ENCODE measurements around the gene KIAA1191.
A peak's percentile ranks its signal among the peaks of the same experiment; 100 is the strongest.
"Not testable (repeated sequence)": the region's sequence is repeated elsewhere in the genome, so short reads cannot be mapped to it uniquely, and the experiment has no call there.

KIAA1191 gene, protein sequence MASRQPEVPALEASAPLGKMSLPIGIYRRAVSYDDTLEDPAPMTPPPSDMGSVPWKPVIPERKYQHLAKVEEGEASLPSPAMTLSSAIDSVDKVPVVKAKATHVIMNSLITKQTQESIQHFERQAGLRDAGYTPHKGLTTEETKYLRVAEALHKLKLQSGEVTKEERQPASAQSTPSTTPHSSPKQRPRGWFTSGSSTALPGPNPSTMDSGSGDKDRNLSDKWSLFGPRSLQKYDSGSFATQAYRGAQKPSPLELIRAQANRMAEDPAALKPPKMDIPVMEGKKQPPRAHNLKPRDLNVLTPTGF

GRCh38 chr5:176361437-176362232, at the start of gene KIAA1191:
Gene KIAA1191 (minus strand): TSS chr5:176361764. CDS start chr5:176359508, 2,256 bp downstream.
- peak; percentile 84 to 86 for DNase-seq

- no peak for DNase-seq
Measured at GRCh38 chr5:176410486-176411180, 49.1 kb upstream of the KIAA1191 start.

GRCh38 chr5:176409765-176410164, 48.2 kb upstream of the KIAA1191 start:
- DNase-seq: no peak

- DNase-seq: no peak
Measured at GRCh38 chr5:176408590-176408989, 47.0 kb upstream of the KIAA1191 start.

DNA sequence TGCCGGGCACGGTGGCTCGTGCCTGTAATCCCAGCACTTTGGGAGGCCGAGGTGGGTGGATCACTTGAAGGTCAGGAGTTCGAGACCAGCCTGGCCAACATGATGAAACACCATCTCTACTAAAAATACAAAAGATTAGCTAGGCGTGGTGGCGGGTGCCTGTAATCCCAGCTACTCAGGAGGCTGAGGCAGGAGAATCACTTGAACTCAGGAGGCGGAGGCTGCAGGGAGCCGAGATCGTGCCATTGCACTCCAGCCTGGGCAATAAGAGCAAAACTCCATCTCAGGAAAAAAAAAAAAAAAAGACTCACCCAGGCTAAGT, 46.6 kb upstream of the KIAA1191 start:
- not testable (repeated sequence) for DNase-seq

DNA sequence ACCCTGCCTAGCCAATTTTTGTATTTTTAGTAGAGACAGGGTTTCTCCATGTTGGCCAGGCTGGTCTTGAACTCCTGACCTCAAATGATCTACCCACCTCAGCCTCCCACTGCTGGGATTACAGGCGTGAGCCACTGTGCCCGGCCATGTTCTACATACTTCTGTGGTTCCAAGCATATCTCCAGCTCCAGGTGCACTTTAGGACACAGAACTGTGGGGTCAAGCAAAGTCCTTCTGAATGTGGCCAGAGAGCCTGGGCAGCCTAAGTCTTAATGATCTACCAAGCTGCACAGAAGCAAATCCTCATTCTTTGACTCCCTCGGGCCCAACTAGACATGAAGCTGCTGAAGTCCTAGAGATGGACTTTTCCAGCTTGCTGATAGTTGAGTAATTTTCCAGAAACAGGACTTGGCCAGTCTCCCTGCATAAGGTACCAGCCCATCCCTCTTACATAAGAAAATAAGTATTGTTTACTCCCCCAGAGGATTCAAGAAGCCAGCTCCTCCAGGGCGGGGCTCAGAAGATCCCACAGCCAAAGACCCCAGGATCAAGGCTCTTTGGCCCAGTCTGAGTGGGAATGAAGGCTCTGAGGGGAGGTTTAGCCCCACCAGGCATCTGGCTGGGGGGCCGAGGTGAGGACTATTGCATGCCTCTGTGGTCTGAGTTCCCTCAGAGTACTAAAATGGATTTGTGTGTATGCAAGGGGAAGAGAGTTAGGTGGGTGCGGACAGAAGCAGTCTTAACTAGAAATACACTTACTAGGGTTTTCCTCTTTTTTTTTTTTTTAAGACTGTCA, 46.1 kb upstream of the KIAA1191 start:
- no peak for DNase-seq

GRCh38 chr5:176406436-176407052, 45.0 kb upstream of the KIAA1191 start:
- DNase-seq: no peak

GRCh38 chr5:176405656-176406435, 44.3 kb upstream of the KIAA1191 start:
- no peak for DNase-seq

DNA sequence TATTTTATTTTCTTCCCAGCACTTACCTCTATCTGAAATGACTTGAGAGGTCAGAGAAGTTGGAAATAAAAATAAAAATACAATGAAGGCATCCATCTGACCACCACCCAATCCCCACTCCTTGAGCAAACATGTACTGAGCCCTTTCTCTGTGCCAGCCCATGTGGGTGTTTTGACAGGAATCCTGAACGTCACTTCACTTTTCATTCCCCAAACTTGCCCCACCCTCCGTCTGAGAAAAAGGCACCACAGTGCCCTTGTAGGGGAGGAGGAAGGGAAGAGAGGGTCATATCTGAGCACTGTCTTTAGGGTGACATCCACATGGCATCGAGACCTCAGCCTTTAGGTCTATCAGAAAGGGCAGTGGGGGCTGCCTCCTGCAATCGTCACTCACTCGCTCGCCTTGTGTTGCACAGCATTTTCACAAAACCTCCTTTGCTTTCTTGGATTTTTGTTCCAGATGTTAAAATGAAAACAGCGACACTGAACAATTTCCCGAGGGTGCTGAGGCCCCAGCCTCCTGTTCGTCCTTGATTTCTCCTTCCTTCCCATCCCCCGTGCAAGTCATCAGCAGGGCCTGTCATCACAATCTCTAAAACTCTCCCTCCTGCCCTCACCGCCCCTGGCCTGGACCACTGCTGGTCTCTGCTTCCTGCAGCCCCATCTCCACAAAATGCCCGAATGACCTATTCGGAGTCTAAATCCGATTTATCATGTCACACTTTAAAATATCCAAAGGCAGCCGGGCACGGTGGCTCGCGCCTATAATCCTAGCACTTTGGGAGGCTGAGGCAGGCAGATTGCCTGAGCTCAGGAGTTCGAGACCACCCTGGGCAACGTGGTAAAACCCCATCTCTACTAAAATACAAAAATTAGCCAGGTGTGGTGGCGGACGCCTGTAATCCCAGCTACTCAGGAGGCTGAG, 40.0 kb upstream of the KIAA1191 start:
- DNase-seq: no peak

DNA sequence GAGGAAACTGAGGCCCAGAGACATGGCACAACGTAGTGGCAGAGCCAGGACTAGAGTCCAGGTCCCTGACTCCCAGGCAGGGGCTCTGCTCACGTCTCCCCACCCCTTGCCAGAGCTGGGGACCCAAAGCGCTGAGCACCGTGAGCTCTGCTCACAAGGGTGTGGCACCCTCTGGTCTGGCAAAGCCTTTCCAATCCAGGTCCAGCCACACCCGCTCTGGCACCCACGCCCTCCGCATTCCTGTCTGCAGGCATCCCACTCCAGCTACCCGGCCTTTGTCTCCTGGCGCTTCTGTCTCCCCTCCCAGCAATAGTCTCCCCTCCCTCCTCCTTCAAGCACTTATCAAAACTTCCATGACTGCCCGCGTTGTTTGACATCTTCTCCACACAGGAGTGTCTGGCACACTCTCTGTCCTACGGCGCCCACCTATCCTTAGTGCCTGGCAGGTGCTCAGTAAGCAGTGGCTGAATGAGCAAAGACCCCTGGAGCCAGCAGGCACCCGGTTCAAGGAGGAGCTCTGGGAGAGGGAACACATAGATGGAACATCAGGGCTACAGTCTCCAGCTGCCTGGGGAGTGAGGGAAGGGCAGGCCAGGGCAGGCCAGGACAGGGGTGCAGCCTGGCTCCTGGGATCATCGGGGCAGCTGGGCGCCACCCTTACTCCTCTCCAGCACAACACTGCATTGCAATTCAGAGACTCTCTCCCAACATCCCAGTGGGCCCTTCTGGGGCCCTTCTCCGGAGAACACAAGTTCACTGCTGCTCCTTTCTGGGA, 39.0 kb upstream of the KIAA1191 start:
- DNase-seq: no peak

GRCh38 chr5:176397736-176398420, 36.3 kb upstream of the KIAA1191 start:
- no peak for DNase-seq

DNA sequence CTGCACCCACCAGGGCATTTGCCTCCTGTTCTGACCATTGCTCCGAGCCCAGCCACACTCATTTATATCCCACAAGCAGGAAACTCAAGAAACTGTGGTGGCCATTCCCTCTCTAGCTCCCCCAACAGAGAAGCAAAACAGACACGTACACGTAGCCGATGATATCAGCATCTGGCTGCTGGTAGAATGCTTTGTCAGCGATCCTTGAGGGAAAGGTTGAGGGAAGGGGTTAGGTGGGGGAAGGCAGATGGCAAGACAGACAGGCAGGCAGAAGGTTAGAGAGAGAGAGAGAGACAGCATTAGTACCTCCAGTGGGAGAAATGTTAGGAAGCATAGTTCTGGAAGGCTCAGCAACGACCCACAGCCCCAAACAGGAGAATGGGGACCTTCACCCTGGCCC, 34.8 kb upstream of the KIAA1191 start:
- DNase-seq: no peak

- DNase-seq: no peak
Measured at GRCh38 chr5:176394881-176395675, 33.5 kb upstream of the KIAA1191 start.

GRCh38 chr5:176394096-176394495, 32.5 kb upstream of the KIAA1191 start:
- no peak for DNase-seq

DNA sequence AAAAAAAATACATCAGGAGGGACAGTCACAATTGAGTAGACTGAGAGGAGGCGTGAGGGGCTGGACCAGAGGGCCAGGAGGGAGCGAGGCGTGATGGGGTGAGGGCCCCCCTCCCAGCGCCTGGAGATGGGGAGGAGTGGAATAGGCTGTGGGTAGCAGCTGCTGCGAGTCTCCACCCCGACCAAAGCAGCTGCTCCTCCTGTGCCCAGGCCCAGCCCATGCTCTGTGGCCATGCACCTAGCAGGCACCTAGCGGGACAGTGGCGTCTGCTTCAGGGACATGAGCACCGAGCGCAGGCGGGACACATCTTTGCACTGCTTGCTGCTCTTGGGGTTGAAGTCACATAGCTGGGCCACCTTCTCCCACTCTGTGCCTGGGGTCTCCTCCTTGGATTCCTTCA, 31.0 kb upstream of the KIAA1191 start:
- no peak for DNase-seq

DNA sequence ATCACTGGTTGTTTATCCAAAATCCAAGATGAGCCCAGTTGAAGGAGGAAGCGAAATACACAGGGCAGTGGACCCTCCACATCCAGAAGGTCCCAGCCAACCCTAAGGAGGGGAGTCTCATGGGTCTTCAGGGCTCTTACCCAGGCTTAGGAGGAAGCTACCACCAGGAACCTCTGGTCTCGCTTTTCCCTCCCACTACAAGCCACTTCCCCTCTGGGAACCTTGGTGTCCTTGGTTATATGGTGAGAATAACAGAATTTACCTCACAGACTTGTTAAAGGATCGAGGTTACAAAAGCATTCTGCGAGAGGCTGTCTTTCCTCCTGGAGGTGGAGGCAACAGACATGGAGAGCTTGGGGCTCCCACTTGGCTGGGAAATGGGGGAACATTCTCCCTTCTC, 30.4 kb upstream of the KIAA1191 start:
- DNase-seq: peak; percentile 30 to 41

DNA sequence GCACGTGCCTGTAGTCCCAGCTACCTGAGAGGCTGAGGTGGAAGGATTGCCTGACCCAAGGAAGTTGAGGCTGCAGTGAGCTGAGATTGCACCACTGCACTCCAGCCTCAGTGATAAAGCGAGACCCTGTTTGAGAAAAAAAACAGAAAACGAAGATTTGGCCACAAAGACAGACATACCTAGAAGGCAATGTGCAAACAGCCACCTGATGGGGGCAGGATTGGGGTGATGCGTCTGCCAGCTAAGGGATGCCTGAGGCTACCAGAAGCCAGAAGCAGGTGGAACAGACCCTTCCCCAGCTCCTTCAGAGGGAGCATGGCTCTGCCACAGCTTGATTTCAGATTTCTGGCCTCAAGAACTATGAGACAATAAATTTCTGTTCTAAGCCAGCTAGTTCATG, 29.9 kb upstream of the KIAA1191 start:
- DNase-seq: no peak

Measured in AML-193 (cell line).